Measurements from ENCODE around the gene PAXIP1. TPM values are rescaled to one million over a fixed set of nuclear protein-coding genes. Genes with fewer than 3 reads are reported as not detected.
A peak's percentile ranks its signal among the peaks of the same experiment; 100 is the strongest.

PAXIP1 gene
- total RNA-seq, 1 donor from 2014 or later: 9.1 TPM

DNA sequence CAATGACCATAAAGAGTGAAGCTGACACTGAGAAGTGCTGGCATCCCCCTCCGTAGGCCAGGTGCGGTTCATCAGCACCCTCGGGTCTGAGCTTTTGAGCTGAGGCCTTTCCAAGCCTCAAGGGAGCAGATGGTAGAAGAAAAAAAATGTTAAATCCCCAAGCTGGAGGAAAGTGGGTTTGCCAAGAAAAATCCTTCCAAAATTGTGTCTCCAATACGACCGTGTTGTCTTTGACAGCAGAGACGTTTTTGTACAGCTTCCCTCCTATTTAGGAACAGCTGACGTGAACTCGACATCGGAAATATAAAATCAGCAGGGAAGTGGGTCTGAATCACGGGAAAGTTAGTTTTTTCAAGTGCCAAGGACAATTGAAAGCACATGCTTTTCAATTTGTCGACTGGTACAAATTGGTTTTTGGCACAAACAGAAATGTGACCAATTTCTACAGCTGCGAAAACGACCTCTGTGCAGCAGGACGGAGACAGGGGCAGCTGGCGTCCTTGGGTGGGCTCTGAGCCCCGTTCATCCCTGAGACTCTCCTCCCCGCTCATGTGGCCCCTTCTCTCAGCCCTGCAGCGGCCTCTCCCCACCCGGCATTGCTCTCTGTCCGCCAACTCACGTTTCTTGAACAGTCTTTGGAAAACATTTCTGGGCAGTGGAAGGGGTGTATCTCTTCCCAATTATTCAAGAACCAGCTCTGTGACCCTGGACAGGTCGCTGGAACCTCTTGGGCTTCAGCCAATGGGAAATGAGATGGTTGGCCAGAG, 89.9 kb downstream of the PAXIP1 start:
- peak; percentile 55 for DNase-seq (ENCODE audit: low spot score)

GRCh38 chr7:154911862-154912455, 91.0 kb downstream of the PAXIP1 start:
- DNase-seq (ENCODE audit: low spot score): peak; percentile 69

GRCh38 chr7:154911411-154911810, 91.5 kb downstream of the PAXIP1 start:
- DNase-seq (ENCODE audit: low spot score): peak; percentile 51

GRCh38 chr7:154910977-154911376, 91.9 kb downstream of the PAXIP1 start:
- DNase-seq (ENCODE audit: low spot score): peak; percentile 16

GRCh38 chr7:154910125-154910524, 92.8 kb downstream of the PAXIP1 start:
- peak; percentile 68 for DNase-seq (ENCODE audit: low spot score)

DNA sequence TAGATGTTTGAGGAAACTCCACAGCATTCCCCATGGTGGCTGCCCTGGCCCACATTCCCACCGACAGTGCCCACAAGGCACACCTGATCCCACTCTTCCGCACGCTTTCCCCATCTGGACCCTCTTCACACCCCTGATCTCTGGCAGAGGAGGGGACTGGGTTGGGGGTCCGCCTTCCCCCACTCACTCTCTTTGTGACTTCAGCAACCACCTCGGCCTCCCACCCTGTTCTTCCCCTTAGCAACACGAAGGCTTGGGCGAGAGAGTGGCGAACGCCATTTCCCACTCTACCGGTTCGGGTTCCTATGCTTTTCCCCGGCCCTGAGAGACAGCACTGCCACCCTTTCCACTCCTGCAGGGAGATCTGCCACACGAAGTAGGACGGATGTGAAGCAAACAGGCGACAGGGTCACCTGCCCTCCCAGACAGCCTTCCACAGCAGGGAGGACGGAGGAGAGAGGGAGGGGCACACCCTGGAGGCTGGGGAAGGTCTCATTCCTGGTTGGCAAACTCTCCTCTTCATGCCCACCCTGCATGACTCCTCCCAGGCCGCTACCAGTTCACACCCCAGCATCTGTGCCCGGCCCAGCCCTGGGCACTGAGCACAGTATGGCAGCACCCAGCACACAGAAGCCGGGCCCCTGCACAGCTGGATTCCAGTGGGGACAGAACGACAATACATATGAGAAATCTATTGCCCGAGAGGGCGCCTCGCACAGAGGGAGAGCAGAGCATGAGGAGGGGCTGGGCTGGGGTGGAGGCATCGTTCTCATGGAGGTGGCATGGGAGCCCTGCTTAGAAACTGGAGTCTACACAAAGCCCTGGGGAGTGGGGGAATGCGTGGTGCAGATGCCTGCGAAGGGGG, 93.5 kb downstream of the PAXIP1 start:
- peak; percentile 62 for DNase-seq (ENCODE audit: low spot score)

- peak; percentile 64 for DNase-seq (ENCODE audit: low spot score)
These were observed 95.0 kb downstream of the PAXIP1 start for GRCh38 chr7:154907651-154908620.

DNA sequence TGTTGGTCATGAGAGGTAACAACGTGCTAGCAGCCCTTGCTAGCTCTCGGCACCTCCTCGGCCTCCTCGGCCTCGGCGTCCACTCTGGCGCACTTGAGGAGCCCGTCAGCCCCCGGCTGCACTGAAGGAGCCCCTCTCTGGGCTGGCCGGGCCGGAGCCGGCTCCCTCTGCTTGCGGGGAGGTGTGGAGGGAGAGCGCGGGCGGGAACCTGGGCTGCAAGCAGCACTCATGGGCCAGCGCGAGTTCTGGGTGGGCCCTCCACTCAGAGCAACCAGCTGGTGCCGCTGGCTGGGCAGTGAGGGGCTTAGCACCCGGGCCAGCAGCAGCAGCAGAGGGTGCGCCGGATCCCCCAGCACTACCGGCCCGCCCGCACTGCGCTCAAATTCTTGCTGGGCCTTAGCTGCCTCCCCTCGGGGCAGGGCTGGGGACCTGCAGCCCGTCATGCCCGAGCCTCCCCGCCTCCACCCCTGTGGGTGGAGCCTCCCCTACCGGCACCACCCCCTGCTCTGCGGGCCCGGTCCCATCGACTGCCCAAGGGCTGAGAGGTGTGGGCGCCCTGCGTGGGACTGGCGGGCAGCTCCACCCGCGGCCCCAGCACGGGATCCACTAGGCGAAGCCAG, 96.1 kb downstream of the PAXIP1 start:
- peak; percentile 82 for DNase-seq (ENCODE audit: low spot score)

- DNase-seq (ENCODE audit: low spot score): no peak
These were observed 96.7 kb downstream of the PAXIP1 start for GRCh38 chr7:154906201-154906600.

GRCh38 chr7:154905615-154906014, 97.3 kb downstream of the PAXIP1 start:
- DNase-seq (ENCODE audit: low spot score): no peak

DNA sequence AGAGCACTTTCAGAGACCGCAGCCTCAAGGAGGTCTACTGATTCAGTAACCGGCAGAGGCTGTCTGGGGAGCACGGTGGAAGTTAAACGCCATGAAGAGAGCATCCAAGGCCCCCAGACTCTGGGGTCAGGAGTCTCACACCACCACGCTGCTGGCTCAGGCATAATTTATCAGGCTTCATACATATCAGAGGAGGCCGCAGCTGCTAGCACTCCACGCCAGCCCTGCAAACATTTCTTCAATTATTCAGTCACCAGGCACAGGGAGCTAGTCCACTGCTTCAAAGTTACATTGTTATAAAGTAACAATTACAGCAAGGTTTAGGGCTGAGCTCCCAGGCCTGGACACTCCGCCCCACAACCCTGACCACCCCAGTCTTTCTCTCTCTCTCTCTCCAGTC, 97.8 kb downstream of the PAXIP1 start:
- no peak for DNase-seq (ENCODE audit: low spot score)

DNA sequence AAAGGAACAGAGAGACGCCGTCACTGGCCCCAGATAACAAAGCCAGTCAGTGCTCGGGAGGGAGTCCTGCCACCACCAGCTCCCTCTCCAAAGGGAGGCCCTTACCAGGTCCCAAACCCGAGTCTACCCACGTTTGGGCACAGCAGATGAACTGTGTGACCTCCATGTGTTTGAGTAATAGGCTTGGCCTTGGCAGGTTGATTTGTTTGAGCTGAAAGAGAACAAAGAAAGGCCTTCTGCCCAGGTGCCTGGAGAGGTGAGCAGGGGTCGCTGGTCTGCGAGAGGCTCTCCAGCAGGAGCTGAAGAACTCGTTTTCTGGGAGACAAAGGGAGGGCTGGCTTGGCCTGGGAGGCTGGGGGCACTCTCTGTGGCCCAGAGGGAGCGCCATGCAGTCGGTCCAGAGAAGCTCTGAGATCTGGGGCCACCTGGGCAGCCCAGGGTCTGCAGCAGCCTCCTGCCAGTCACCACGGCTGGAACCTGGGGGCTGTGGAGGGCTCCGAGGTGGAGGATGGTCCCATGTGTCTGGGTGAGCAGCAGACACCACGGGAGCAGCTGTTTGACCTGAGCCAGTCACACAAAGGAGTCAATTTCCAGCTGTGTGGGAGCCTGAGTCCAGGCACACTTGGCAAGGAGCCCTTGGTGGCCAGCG, 99.7 kb downstream of the PAXIP1 start:
- peak; percentile 84 for DNase-seq (ENCODE audit: low spot score)

GRCh38 chr7:154902600-154903082, 100.3 kb downstream of the PAXIP1 start:
- DNase-seq (ENCODE audit: low spot score): no peak

GRCh38 chr7:154899862-154900261, 103.1 kb downstream of the PAXIP1 start:
- DNase-seq (ENCODE audit: low spot score): no peak

- no peak for DNase-seq (ENCODE audit: low spot score)
These were observed 103.7 kb downstream of the PAXIP1 start for GRCh38 chr7:154898973-154899855.

GRCh38 chr7:154896076-154896475, 106.8 kb downstream of the PAXIP1 start:
- DNase-seq (ENCODE audit: low spot score): no peak
